ENCODE data around the gene ZFYVE28. TPM values are rescaled to one million over a fixed set of nuclear protein-coding genes. Genes with fewer than 3 reads are reported as not detected.

Gene ZFYVE28
- total RNA-seq, 1 experiment from 2014 or later, result 0.82 TPM

GRCh38 chr4:2458546-2459491 lies 40.4 kb upstream of the ZFYVE28 start:
- no peak for DNase-seq
- no peaks in the 10 kb centered on the region for H3K27me3 ChIP-seq (replicated peaks; ENCODE audit: control insufficient read depth, insufficient read depth, low read length)
- no TSS peak for BruUV-seq (replicated peaks)

GRCh38 chr4:2457481-2458295 lies 39.2 kb upstream of the ZFYVE28 start:
- no peak overlapping the region for H3K27ac Mint-ChIP-seq (ENCODE audit: unreplicated experiment)

More at GRCh38 chr4:2458546-2459491, 40.4 kb upstream of the ZFYVE28 start:
- Mint-ChIP-seq H3K4me3 (ENCODE audit: unreplicated experiment) (no peak overlapping the region), H3K4me1 (ENCODE audit: low read depth, unreplicated experiment) (peaks cover 8% of the 10 kb centered on the region), H3K36me3 (ENCODE audit: insufficient read depth, unreplicated experiment) (peaks cover 5% of the 10 kb centered on the region), H3K9me3 (ENCODE audit: unreplicated experiment) (no peaks in the 10 kb centered on the region), H3K27me3 (ENCODE audit: insufficient read depth, unreplicated experiment) (no peaks in the 10 kb centered on the region), H3K27ac (ENCODE audit: unreplicated experiment) (no peak overlapping the region)
- Histone ChIP-seq H3K4me3 (ENCODE audit: low read depth, low read length) (no peak overlapping the region), H3K36me3 (ENCODE audit: control insufficient read depth, insufficient read depth, low read length) (no peaks in the 10 kb centered on the region), H3K4me1 (peaks cover 3% of the 10 kb centered on the region; the same call in 1 of the 2 replicates), H3K9me3 (no peaks in the 10 kb centered on the region)
- TF ChIP-seq CTCF (IDR thresholded peaks at IDR 0.05; ENCODE audit: insufficient read depth in 1 of 2, low read depth in 1 of 2, low read length in 1 of 2, severe bottlenecking in 1 of 2, unreplicated experiment in 1 of 2), result no peak
- CTCF ChIA-PET, result no interaction called here
- POLR2A ChIA-PET, result no interaction called here
- intact Hi-C loops (cut with micrococcal nuclease; ENCODE audit: unreplicated experiment), result no loop called here

More at GRCh38 chr4:2457481-2458295, 39.2 kb upstream of the ZFYVE28 start:
- Mint-ChIP-seq H3K9me3 (ENCODE audit: unreplicated experiment) (no peaks in the 10 kb centered on the region), H3K4me1 (ENCODE audit: low read depth, unreplicated experiment) (peaks cover 8% of the 10 kb centered on the region), H3K36me3 (ENCODE audit: insufficient read depth, unreplicated experiment) (peaks cover 5% of the 10 kb centered on the region), H3K4me3 (ENCODE audit: unreplicated experiment) (no peak overlapping the region), H3K27me3 (ENCODE audit: insufficient read depth, unreplicated experiment) (no peaks in the 10 kb centered on the region)
- TF ChIP-seq CTCF (IDR thresholded peaks at IDR 0.05; ENCODE audit: insufficient read depth in 1 of 2, low read depth in 1 of 2, low read length in 1 of 2, severe bottlenecking in 1 of 2, unreplicated experiment in 1 of 2), result no peak
- no peak overlapping the region for H3K4me3 ChIP-seq (ENCODE audit: low read depth, low read length)
- ChIA-PET POLR2A (no interaction called here), CTCF (interaction anchor here (0.6 kb wide), 1 partner anchor 17 kb away, joined by 4 read pairs; no protein-coding TSS in a partner anchor)
- no peak for DNase-seq
- BruUV-seq (replicated peaks), result no TSS peak
- H3K36me3 ChIP-seq (ENCODE audit: control insufficient read depth, insufficient read depth, low read length), result no peaks in the 10 kb centered on the region
- H3K4me1 ChIP-seq, result no peaks in the 10 kb centered on the region
- no peaks in the 10 kb centered on the region for H3K27me3 ChIP-seq (replicated peaks; ENCODE audit: control insufficient read depth, insufficient read depth, low read length)
- intact Hi-C loops (cut with micrococcal nuclease; ENCODE audit: unreplicated experiment), result no loop called here
- H3K9me3 ChIP-seq, result no peaks in the 10 kb centered on the region

Measured in Caco-2 (cell line).